Measurements from ENCODE around the gene FN3KRP. TPM values are rescaled to one million over a fixed set of nuclear protein-coding genes. Genes with fewer than 3 reads are reported as not detected.

FN3KRP gene
- total and polyA plus RNA-seq, 10 of the 15 experiments (the other 5 are each of a cell fraction or from before 2014, with no cell fraction given), result 1.8 to 50.5 (median 26.5) TPM

DNA sequence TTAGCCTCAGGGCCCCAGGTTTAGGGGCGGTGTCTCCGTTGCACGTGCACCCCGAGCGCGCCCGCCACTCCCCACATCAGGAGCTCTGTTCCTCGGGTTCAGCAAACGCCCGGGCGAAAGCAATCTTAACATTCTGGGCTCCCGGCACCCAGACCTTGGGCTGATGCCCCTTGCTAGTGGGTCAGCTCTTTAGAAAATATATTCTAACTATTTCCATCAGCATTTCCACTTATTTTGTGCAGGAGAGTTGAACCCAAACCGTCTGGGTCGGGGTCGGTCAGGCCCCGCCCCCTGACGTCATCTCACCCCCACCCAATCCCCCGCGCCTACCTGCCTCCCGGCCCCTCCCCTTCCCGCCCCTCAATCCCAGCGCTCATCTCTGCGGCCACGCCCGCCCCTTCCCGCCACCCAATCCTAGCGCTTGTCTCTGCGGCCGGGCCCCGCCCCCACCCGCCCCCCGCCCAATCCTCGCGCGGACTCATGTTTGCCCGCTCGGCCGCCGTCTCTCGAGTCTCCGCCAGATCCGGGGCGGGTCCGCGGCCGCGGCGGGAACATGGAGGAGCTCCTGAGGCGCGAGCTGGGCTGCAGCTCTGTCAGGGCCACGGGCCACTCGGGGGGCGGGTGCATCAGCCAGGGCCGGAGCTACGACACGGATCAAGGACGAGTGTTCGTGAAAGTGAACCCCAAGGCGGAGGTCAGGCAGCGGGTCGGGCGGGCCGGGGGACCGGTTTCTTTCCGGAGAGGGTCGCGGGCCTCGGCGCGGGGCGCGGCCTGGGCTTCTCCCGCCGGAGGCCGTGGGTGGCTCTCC is at the start of gene FN3KRP (continued):
- TF ChIP-seq, protein P1, sequence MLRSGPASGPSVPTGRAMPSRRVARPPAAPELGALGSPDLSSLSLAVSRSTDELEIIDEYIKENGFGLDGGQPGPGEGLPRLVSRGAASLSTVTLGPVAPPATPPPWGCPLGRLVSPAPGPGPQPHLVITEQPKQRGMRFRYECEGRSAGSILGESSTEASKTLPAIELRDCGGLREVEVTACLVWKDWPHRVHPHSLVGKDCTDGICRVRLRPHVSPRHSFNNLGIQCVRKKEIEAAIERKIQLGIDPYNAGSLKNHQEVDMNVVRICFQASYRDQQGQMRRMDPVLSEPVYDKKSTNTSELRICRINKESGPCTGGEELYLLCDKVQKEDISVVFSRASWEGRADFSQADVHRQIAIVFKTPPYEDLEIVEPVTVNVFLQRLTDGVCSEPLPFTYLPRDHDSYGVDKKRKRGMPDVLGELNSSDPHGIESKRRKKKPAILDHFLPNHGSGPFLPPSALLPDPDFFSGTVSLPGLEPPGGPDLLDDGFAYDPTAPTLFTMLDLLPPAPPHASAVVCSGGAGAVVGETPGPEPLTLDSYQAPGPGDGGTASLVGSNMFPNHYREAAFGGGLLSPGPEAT (IDR thresholded peaks at IDR 0.05; ENCODE audit: low read depth), result peak; percentile 73
- TF ChIP-seq, protein P2, sequence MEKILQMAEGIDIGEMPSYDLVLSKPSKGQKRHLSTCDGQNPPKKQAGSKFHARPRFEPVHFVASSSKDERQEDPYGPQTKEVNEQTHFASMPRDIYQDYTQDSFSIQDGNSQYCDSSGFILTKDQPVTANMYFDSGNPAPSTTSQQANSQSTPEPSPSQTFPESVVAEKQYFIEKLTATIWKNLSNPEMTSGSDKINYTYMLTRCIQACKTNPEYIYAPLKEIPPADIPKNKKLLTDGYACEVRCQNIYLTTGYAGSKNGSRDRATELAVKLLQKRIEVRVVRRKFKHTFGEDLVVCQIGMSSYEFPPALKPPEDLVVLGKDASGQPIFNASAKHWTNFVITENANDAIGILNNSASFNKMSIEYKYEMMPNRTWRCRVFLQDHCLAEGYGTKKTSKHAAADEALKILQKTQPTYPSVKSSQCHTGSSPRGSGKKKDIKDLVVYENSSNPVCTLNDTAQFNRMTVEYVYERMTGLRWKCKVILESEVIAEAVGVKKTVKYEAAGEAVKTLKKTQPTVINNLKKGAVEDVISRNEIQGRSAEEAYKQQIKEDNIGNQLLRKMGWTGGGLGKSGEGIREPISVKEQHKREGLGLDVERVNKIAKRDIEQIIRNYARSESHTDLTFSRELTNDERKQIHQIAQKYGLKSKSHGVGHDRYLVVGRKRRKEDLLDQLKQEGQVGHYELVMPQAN (conservative IDR thresholded peaks at IDR 0.05), result peak; percentile 81
- TF ChIP-seq POLR2A (IDR thresholded peaks at IDR 0.05; ENCODE audit: low read depth, low read length), result peak; percentile 93
- no peak for TF ChIP-seq SPI1 (IDR thresholded peaks at IDR 0.05; ENCODE audit: borderline replicate concordance, insufficient read depth, low read depth, low read length)
- no peak for TF ChIP-seq CBX5 (IDR thresholded peaks at IDR 0.05; ENCODE audit: low read depth)
- no peak for TF ChIP-seq RAD21 (IDR thresholded peaks at IDR 0.05; ENCODE audit: insufficient read depth, low read depth, low read length)
- TF ChIP-seq FOXM1 (IDR thresholded peaks at IDR 0.05; ENCODE audit: low read depth, low read length), result no peak
- TF ChIP-seq, protein P3, sequence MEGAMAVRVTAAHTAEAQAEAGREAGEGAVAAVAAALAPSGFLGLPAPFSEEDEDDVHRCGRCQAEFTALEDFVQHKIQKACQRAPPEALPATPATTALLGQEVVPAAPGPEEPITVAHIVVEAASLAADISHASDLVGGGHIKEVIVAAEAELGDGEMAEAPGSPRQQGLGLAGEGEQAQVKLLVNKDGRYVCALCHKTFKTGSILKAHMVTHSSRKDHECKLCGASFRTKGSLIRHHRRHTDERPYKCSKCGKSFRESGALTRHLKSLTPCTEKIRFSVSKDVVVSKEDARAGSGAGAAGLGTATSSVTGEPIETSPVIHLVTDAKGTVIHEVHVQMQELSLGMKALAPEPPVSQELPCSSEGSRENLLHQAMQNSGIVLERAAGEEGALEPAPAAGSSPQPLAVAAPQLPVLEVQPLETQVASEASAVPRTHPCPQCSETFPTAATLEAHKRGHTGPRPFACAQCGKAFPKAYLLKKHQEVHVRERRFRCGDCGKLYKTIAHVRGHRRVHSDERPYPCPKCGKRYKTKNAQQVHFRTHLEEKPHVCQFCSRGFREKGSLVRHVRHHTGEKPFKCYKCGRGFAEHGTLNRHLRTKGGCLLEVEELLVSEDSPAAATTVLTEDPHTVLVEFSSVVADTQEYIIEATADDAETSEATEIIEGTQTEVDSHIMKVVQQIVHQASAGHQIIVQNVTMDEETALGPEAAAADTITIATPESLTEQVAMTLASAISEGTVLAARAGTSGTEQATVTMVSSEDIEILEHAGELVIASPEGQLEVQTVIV (IDR thresholded peaks at IDR 0.05; ENCODE audit: borderline replicate concordance, partially characterized antibody), result no peak
- peak; percentile 15; the same call in 1 of the 2 replicates for TF ChIP-seq NFYB (IDR thresholded peaks at IDR 0.05; ENCODE audit: insufficient read depth, low read depth, low read length)
- no peak for TF ChIP-seq IKZF1 (conservative IDR thresholded peaks at IDR 0.05)
- TF ChIP-seq, protein P4, sequence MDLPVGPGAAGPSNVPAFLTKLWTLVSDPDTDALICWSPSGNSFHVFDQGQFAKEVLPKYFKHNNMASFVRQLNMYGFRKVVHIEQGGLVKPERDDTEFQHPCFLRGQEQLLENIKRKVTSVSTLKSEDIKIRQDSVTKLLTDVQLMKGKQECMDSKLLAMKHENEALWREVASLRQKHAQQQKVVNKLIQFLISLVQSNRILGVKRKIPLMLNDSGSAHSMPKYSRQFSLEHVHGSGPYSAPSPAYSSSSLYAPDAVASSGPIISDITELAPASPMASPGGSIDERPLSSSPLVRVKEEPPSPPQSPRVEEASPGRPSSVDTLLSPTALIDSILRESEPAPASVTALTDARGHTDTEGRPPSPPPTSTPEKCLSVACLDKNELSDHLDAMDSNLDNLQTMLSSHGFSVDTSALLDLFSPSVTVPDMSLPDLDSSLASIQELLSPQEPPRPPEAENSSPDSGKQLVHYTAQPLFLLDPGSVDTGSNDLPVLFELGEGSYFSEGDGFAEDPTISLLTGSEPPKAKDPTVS (IDR thresholded peaks at IDR 0.05; ENCODE audit: low read depth, low read length), result no peak
- TF ChIP-seq PAX8 (IDR thresholded peaks at IDR 0.05), result no peak
- no peak for TF ChIP-seq BMI1 (IDR thresholded peaks at IDR 0.05; ENCODE audit: borderline replicate concordance)
- TF ChIP-seq SIN3A (IDR thresholded peaks at IDR 0.05; ENCODE audit: low read depth, low read length), result no peak
- TF ChIP-seq SREBF2 (IDR thresholded peaks at IDR 0.05; ENCODE audit: low read length), result no peak
- TF ChIP-seq RBBP5 (conservative IDR thresholded peaks at IDR 0.05), result no peak
- no peak for TF ChIP-seq NRF1 (conservative IDR thresholded peaks at IDR 0.05; ENCODE audit: low read depth, low read length)
- TF ChIP-seq, protein P5, sequence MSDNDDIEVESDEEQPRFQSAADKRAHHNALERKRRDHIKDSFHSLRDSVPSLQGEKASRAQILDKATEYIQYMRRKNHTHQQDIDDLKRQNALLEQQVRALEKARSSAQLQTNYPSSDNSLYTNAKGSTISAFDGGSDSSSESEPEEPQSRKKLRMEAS (IDR thresholded peaks at IDR 0.05; ENCODE audit: low read depth, low read length), result 0 out of 2 replicates have a peak, but pooled peaks have one; percentile 42
- no peak for TF ChIP-seq ZNF274 (IDR thresholded peaks at IDR 0.05; ENCODE audit: insufficient read depth, insufficient read length)
- TF ChIP-seq EGR1 (IDR thresholded peaks at IDR 0.05; ENCODE audit: borderline replicate concordance in 1 of 2, low read depth in 2 of 2, low read length in 2 of 2), result no peak
- TF ChIP-seq RUNX3 (IDR thresholded peaks at IDR 0.05; ENCODE audit: low read length), result 0 out of 2 replicates have a peak, but pooled peaks have one; percentile 1
- no peak for TF ChIP-seq BCL11A (IDR thresholded peaks at IDR 0.05; ENCODE audit: low read depth, low read length)
- TF ChIP-seq HDAC2 (IDR thresholded peaks at IDR 0.05), result no peak
- TF ChIP-seq IRF4 (IDR thresholded peaks at IDR 0.05; ENCODE audit: low read depth, low read length), result no peak

Data from GM12878 (cell line).